HFF-Myc (cell line): Measurements from ENCODE around the gene IDS.

Experiments used
- DNase-seq: peaks from one replicate; pipeline ENCODE4 v3.0.0-alpha.2; 2011; ENCODE audit warnings: low read depth; ENCODE audit errors: extremely low read depth
- H3K4me3 ChIP-seq: replicated peaks from 2 replicates; pipeline ENCODE4 v1.5.1; 2011; ENCODE audit warnings: low read depth, mild to moderate bottlenecking, control low read depth, low read length
- CTCF ChIP-seq: IDR thresholded peaks from 2 replicates; pipeline ENCODE4 v1.5.1; 2012; ENCODE audit warnings: mild to moderate bottlenecking, low read depth, low read length, control low read depth; ENCODE audit errors: missing control alignments

IDS gene

GRCh38 chrX:149497626-149498025 is 7.5 kb downstream of the IDS start:
- H3K4me3 ChIP-seq, result no peak overlapping the region
- DNase-seq, result no peak
- no peak for TF ChIP-seq CTCF

GRCh38 chrX:149497054-149497453 is 8.1 kb downstream of the IDS start:
- no peak for TF ChIP-seq CTCF
- H3K4me3 ChIP-seq, result no peak overlapping the region
- no peak for DNase-seq

- no peak for DNase-seq
- no peak overlapping the region for H3K4me3 ChIP-seq
- TF ChIP-seq CTCF, result no peak
These were observed 9.5 kb downstream of the IDS start for GRCh38 chrX:149495573-149496071.

GRCh38 chrX:149494844-149495565 is 10.1 kb downstream of the IDS start:
- H3K4me3 ChIP-seq, result no peak overlapping the region
- TF ChIP-seq CTCF, result no peak
- DNase-seq, result no peak

GRCh38 chrX:149493567-149494562 is 11.2 kb downstream of the IDS start:
- H3K4me3 ChIP-seq, result no peak overlapping the region
- TF ChIP-seq CTCF, result no peak
- no peak for DNase-seq

- no peak for DNase-seq
- TF ChIP-seq CTCF, result no peak
- no peak overlapping the region for H3K4me3 ChIP-seq
These were observed 13.3 kb downstream of the IDS start for GRCh38 chrX:149491812-149492211.
